NCI-H524 treated with DMSO at 0.1 percent for 48 hours (cell line): ENCODE results near the gene SPACDR.

Experiments
- DNase-seq: peaks from one replicate; lab custom pipeline; 2025; lab: John Stamatoyannopoulos, UW

SPACDR gene

DNA sequence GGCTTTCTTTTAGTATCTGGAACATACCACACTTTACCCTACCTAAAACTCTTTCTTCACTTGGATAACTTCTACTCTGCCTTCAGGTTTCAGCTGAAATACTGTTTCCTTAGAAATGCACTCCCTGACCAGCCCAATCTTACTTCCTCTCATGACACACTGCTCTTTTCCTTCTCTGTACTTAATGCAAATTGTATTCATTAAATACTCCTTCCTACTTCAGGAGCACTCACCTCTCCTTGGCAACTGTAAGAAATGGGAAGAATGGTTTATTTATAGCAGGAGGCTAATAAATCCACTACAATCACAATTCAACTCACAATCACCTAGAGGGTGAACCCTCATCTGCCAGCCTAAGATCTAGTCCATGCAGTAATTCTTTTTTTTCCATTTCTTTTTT, 50.7 kb downstream of the SPACDR start:
- no peak for DNase-seq

DNA sequence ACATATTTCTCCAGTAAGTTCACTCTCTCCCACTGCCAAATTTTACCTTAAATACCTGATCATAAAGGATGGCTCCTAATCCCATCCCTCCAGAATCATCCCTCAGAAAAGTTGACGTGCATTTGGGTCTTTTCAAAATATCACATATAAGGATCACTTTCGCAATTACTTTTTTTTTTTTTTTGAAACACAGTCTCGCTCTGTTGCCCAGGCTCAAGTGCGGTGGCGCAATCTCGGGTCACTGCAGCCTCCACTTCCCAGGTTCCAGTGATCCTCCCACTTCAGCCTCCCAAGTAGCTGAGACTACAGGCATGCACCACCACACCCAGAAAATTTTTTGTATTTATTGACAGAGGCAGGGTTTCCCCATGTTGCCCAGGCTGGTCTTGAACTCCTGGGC, 53.0 kb downstream of the SPACDR start:
- DNase-seq = no peak

DNA sequence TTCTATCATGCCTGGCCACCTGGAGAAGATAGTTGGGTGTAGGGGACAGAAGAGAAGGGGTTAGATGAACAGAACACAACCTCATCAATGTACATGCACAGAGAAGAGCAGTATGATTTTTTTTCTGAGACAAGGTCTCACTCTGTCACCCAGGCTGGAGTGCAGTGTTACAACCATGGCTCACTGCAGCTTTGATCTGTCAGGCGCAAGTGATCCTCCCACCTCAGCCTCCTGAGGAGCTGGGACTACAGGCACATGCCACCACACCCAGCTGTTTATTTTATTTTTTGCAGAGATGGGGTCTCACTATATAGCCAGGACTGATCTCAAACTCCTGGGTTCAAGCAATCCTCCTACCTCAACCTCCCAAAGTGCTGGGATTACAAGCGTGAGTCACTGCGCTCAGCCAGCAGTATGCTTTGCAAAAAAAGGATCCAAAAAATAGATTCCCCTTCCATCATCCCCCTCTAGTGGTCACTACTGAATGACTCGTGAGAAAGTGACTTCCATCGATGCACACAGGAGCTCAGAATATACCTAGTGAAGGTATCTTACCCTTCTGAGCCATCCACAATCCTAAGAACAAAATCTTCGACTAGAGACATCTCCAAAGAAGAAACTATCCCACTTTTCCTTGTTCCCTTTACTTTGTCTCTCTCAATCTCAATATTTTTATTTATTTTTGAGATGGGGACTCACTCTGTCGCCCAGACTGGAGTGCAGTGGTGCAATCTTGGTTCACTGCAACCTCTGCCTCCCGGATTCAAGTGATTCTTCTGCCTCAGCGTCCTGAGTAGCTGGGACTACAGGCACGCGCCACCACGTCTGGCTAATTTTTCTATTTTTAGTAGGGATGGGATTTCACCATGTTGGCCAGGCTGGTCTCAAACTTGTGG, 56.5 kb downstream of the SPACDR start:
- DNase-seq = peak; percentile 21

DNA sequence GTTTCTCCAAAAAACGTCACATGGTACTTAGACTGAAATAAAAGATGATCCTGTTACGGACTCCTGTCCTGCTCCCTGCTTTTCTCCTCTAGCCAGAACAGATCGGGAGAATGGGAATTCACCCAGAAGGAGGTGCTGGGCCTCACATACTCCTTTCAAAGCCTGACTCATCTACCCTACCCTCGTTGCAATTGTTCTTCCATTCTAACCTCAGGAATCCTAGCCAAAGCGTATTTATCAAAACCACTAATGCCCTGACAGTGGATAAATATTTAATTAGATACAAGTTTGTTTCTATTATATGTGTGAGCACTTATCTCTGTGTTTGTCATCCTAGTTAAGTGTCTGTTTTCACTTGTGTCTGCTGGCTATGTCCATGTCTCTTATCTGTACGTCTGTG, 57.3 kb downstream of the SPACDR start:
- DNase-seq = no peak
